Stomach (tissue), 9 donors: ENCODE measurements around the gene ESPL1. TPM values are rescaled to one million over a fixed set of nuclear protein-coding genes. Genes with fewer than 3 reads are reported as not detected.
A peak's percentile ranks its signal among the peaks of the same experiment; 100 is the strongest.

Source experiments
- DNase-seq, 2 donors: peaks; one replicate each; pipeline versions ENCODE4 v3.0.0 to v3.0.0-alpha.2; 2013 to 2019
- H3K27ac ChIP-seq, 5 donors: fragments of 200-600 bp in 4 of 5; sonication (generic) in 4 of 5; one replicate each; pipeline ENCODE4 v1.5.1; 2013 to 2019; ENCODE audit warnings: mild to moderate bottlenecking in 1 of 5, moderate library complexity in 1 of 5
- H3K27me3 ChIP-seq, 3 donors: fragments of 200-600 bp; sonication (generic); one replicate each; pipeline ENCODE4 v1.5.1; 2017 to 2019; ENCODE audit warnings: mixed run types in 1 of 3
- H3K36me3 ChIP-seq, 4 donors: fragments of 200-600 bp; sonication (generic); 1 replicate in 3 of 4; 2 replicates in 1 of 4; pipeline ENCODE4 v1.5.1; 2016 to 2019
- H3K4me1 ChIP-seq, 4 donors: fragments of 200-600 bp; sonication (generic); one replicate each; pipeline ENCODE4 v1.5.1; 2016 to 2019
- H3K4me3 ChIP-seq, 4 donors: fragments of 200-600 bp; sonication (generic) in 3 of 4; one replicate each; pipeline ENCODE4 v1.5.1; 2016 to 2019; ENCODE audit warnings: mild to moderate bottlenecking in 1 of 4
- H3K9me3 ChIP-seq, 4 donors: fragments of 200-600 bp; sonication (generic); one replicate each; pipeline ENCODE4 v1.5.1; 2016 to 2019
- CTCF ChIP-seq, 7 experiments: fragments of 450-650 bp in 4 of 7; fragments of 200-600 bp in 3 of 7; sonication (generic) in 3 of 7; IDR thresholded peaks; one replicate each; pipeline ENCODE4 v1.5.1; 2016 to 2019; ENCODE audit warnings: antibody characterized with exemption in 7 of 7, control low read depth in 2 of 7, mild to moderate bottlenecking in 1 of 7
- EP300 ChIP-seq: sonication (generic); formaldehyde crosslinking; IDR thresholded peaks from one replicate; pipeline ENCODE4 v1.6.1; 2017; ENCODE audit warnings: antibody characterized with exemption
- POLR2A ChIP-seq, 4 donors: fragments of 450-650 bp; IDR thresholded peaks; one replicate each; pipeline ENCODE4 v1.6.1; 2016; ENCODE audit warnings: antibody characterized with exemption in 4 of 4, control low read depth in 2 of 4, mild to moderate bottlenecking in 1 of 4, moderate library complexity in 1 of 4
- POLR2AphosphoS5 ChIP-seq, 3 donors: sonication (generic); formaldehyde crosslinking; IDR thresholded peaks; one replicate each; pipeline ENCODE4 v1.6.1; 2016; ENCODE audit warnings: antibody characterized with exemption in 3 of 3
- WGBS, 5 donors: extraction: QIAGEN DNeasy Blood & Tissue Kit in 3 of 5; methylation state at CpG; one replicate each; pipeline versions ENCODE4 v1.1.5 to v1.1.7; 2013 to 2018; 5-methylcytosine and 5-hydroxymethylcytosine counted together
- intact Hi-C: fragments of 100-400 bp; cut with DNase I; formaldehyde crosslinking; loops from one replicate; pipeline ENCODE4 v1.15.1; 2023; ENCODE audit warnings: low total_unique reads
- polyA plus RNA-seq, 3 donors: library from polyadenylated mRNA; stranded (reverse); fragments of 200-250 nt; gene quantifications; one replicate each; pipeline ENCODE4 v1.2.3, GENCODE V29; 2013
- total RNA-seq, 5 donors: library from RNA; depleted of rRNA; stranded (reverse); fragments of >200 nt; gene quantifications; one replicate each; pipeline versions ENCODE4 v1.1.0 to v1.2.3, GENCODE V29; 2014 to 2016
- donor health status: healthy with polysubstance abuse.
- donor health status: Bipolar disorder and iron deficiency.
- donor health status: healthy.

ESPL1 gene
- total and polyA plus RNA-seq, 8 donors: 0.15 to 43.2 (median 5.3) TPM

GRCh38 chr12:53289891-53290290 is 21.8 kb downstream of the ESPL1 start:
- Histone ChIP-seq H3K27ac (no peak overlapping the region), H3K36me3 (peaks cover 0 to 7% (median 0%) of the 10 kb centered on the region in 4 donors), H3K4me1 (peaks cover 0 to 5% (median 5%) of the 10 kb centered on the region in 4 donors), H3K27me3 (no peaks in the 10 kb centered on the region), H3K9me3 (no peaks in the 10 kb centered on the region), H3K4me3 (no peak overlapping the region)
- DNase-seq: no peak
- intact Hi-C loops: loop anchor here (10.0 kb wide), 1 partner anchor 75 kb away; no protein-coding TSS in a partner anchor
- WGBS, 5 donors: 72 to 93% (median 74%) methylated on average over 4 of the region's 4 CpGs
- TF ChIP-seq EP300 (no peak), POLR2A (IDR thresholded peaks at IDR 0.05) (no peak), CTCF (IDR thresholded peaks at IDR 0.05) (no peak), POLR2AphosphoS5 (IDR thresholded peaks at IDR 0.05) (no peak)

GRCh38 chr12:53290661-53291060 is 22.6 kb downstream of the ESPL1 start:
- no peak for DNase-seq
- intact Hi-C loops: no loop called here
- Histone ChIP-seq H3K27ac (no peak overlapping the region), H3K27me3 (no peaks in the 10 kb centered on the region), H3K9me3 (no peaks in the 10 kb centered on the region), H3K4me1 (peaks cover 0 to 8% (median 8%) of the 10 kb centered on the region in 4 donors), H3K4me3 (no peak overlapping the region), H3K36me3 (peaks cover 0 to 7% (median 0%) of the 10 kb centered on the region in 4 donors)
- 88 to 93% (median 92%) methylated on average over 9 of the region's 9 CpGs for WGBS, 5 donors
- TF ChIP-seq CTCF (IDR thresholded peaks at IDR 0.05) (no peak), POLR2AphosphoS5 (IDR thresholded peaks at IDR 0.05) (no peak), EP300 (no peak), POLR2A (IDR thresholded peaks at IDR 0.05) (no peak)

- DNase-seq: no peak
- H3K27ac ChIP-seq: no peak overlapping the region
- no peaks in the 10 kb centered on the region for H3K9me3 ChIP-seq
- no peak overlapping the region for H3K4me3 ChIP-seq
- no peak for TF ChIP-seq POLR2AphosphoS5 (IDR thresholded peaks at IDR 0.05)
- no peak for TF ChIP-seq CTCF (IDR thresholded peaks at IDR 0.05)
- no peak for TF ChIP-seq POLR2A (IDR thresholded peaks at IDR 0.05)
- no peak for TF ChIP-seq EP300
- peaks cover 12 to 25% (median 24%) of the 10 kb centered on the region in 4 donors for H3K4me1 ChIP-seq
- H3K36me3 ChIP-seq: peaks cover 0 to 16% (median 1%) of the 10 kb centered on the region in 4 donors
- intact Hi-C loops: no loop called here
- H3K27me3 ChIP-seq: no peaks in the 10 kb centered on the region
These were observed 24.3 kb downstream of the ESPL1 start for GRCh38 chr12:53292426-53292825.

- Histone ChIP-seq H3K27me3 (no peaks in the 10 kb centered on the region), H3K4me1 (peaks cover 24 to 49% (median 43%) of the 10 kb centered on the region in 4 donors), H3K4me3 (peak within 1 kb of the TSS; percentile 73 to 92 (median 83)), H3K36me3 (peaks cover 7 to 23% (median 16%) of the 10 kb centered on the region in 4 donors), H3K27ac (peak within 1 kb of the TSS; percentile 83 to 93 (median 89)), H3K9me3 (no peaks in the 10 kb centered on the region)
- TF ChIP-seq CTCF (IDR thresholded peaks at IDR 0.05) (peak in 1 of 7 experiments; percentile 9), POLR2AphosphoS5 (IDR thresholded peaks at IDR 0.05) (peak; percentile 77 to 97 (median 78)), POLR2A (IDR thresholded peaks at IDR 0.05) (peak in 2 of 4 donors; percentile 24 to 34), EP300 (no peak)
- intact Hi-C loops: no loop called here
- peak; percentile 88 to 97 for DNase-seq
- 1 to 2% (median 2%) methylated on average over 29 to 42 of the region's 42 CpGs for WGBS, 5 donors
These were observed 27.2 kb downstream of the ESPL1 start, which contains the start of gene PFDN5 for GRCh38 chr12:53295070-53295890. Gene PFDN5 (plus strand): TSS chr12:53295542. CDS start chr12:53295568, 26 bp downstream.
